Effector memory CD4-positive, alpha-beta T cell (primary cell): Measurements from ENCODE around the gene PCBP3.
"Not testable (repeated sequence)": the region's sequence is repeated elsewhere in the genome, so short reads cannot be mapped to it uniquely, and the experiment has no call there.

Experiments
- DNase-seq, 3 donors: peaks; one replicate each; pipeline ENCODE4 v3.0.0-alpha.2; 2020
- H3K27ac ChIP-seq: 2 replicates; pipeline ENCODE4 v1.7.0; 2013; ENCODE audit warnings: mild to moderate bottlenecking, low read length, moderate library complexity; ENCODE audit not compliant: insufficient read depth, poor library complexity, severe bottlenecking
- H3K27me3 ChIP-seq: replicated peaks from 2 replicates; pipeline ENCODE4 v1.7.0; 2013; ENCODE audit warnings: mild to moderate bottlenecking, low read length; ENCODE audit not compliant: insufficient read depth, control insufficient read depth, poor library complexity, severe bottlenecking
- H3K36me3 ChIP-seq: 2 replicates; pipeline ENCODE4 v1.7.0; 2013; ENCODE audit warnings: mild to moderate bottlenecking, low read length, moderate library complexity; ENCODE audit not compliant: control insufficient read depth, insufficient read depth
- H3K4me1 ChIP-seq: 2 replicates; pipeline ENCODE4 v1.7.0; 2013; ENCODE audit warnings: low read length, mild to moderate bottlenecking; ENCODE audit not compliant: control insufficient read depth, insufficient read depth, poor library complexity, severe bottlenecking
- H3K4me3 ChIP-seq: 2 replicates; pipeline ENCODE4 v1.7.0; 2013; ENCODE audit warnings: low read length, low read depth, mild to moderate bottlenecking; ENCODE audit not compliant: insufficient read depth, poor library complexity, severe bottlenecking
- H3K9me3 ChIP-seq: 2 replicates; pipeline ENCODE4 v1.7.0; 2013; ENCODE audit warnings: mild to moderate bottlenecking, low read length, moderate library complexity; ENCODE audit not compliant: control insufficient read depth

The PCBP3 gene

DNA sequence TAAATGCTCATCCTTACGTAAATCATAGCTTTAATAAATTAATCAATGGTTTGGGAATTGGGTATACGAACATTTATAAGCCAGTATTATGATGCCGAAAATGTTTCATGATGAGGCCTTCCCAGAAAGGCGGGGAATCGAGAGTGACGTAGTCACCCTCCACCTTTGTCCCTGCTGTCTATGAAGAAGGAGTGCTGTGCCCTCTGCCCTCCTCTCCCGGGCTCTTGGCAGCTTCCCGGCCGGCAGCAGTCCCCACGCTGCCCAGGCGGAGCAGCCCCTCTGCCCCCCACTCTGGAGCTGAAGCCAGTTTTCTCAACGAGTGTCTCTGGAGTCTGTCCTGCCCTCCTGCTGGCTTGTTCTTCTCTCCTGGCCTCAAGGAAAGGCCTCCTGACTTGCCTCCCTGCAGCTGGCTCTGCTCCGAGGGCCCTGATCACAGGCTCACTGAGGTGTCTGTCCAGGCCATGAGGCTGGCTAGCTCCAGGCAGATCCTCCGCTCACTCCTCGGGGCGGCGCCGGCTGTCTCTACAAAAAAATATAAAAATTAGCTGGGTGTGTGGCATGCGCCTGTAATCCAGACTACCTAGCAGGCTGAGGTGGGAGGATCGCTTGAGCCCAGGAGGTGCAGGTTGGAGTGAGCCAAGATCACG lies 187.3 kb downstream of the PCBP3 start:
- Histone ChIP-seq H3K36me3 (no peaks in the 10 kb centered on the region), H3K4me1 (no peaks in the 10 kb centered on the region)

DNA sequence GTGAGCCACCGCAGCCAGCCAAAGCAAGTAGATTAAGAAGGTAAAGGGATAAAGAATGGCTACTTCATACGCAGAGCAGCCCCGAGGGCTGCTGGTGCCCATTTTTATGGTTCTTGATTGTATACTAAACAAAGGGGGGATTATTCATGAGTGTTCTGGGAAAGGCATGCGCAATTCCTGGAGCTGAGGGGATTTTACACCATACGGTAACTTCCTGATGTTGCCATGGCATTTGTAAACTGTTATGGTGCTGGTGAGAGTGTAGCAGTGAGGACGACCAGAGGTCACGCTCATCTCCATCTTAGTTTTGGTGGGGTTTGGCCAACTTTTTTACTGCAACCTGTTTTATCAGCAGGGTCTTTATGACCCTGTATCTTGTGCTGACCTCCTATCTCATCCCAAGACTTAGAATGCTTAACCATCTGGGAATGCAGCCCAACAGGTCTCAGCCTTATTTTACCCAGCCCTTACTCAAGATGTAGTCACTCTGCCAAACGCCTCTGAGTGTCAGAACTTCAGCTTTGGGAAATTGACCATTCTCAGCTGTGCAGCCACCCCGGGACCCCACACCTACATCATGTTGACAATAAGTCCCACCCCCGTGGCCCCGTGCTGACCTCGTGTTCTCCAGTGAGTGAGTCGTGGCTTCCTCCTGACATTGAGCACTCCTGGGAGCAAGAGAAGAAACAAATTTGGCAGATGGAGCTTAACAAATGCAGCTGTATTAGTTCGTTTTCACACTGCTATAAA lies 188.6 kb downstream of the PCBP3 start:
- no peak for DNase-seq
- no peak overlapping the region for H3K4me3 ChIP-seq

More for the DNA sequence above, 187.3 kb downstream of the PCBP3 start:
- no peak for DNase-seq
- Histone ChIP-seq H3K27me3 (no peaks in the 10 kb centered on the region), H3K27ac (no peak overlapping the region), H3K4me3 (no peak overlapping the region), H3K9me3 (no peaks in the 10 kb centered on the region)

DNA sequence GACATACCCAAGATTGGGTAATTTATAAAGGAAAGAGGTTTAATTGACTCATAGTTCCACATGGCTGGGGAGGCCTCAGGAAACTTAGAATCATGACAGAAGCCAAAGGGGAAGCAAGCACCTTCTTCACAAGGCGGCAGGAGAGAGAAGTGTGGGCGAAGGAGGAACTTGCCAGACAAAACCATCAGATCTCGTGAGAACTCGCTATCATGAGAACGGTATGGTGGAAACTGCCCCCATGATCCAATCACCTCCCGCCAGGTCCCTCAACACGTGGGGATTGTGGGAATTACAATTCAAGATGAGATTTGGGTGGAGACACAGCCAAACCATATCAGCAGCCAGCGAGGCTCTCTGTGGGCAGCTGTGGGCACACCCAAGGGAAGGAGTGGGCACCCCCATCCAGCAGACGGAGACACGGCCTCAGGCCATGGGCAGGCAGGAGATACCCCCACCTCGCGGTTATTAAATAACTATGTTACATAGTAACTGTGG lies 189.3 kb downstream of the PCBP3 start:
- not testable (repeated sequence) for H3K4me3 ChIP-seq, H3K27me3 ChIP-seq, H3K27ac ChIP-seq, H3K9me3 ChIP-seq, H3K4me1 ChIP-seq, DNase-seq, H3K36me3 ChIP-seq

More for the DNA sequence above, 188.6 kb downstream of the PCBP3 start:
- Histone ChIP-seq H3K27ac (no peak overlapping the region), H3K36me3 (no peaks in the 10 kb centered on the region), H3K4me1 (no peaks in the 10 kb centered on the region), H3K27me3 (no peaks in the 10 kb centered on the region), H3K9me3 (no peaks in the 10 kb centered on the region)

DNA sequence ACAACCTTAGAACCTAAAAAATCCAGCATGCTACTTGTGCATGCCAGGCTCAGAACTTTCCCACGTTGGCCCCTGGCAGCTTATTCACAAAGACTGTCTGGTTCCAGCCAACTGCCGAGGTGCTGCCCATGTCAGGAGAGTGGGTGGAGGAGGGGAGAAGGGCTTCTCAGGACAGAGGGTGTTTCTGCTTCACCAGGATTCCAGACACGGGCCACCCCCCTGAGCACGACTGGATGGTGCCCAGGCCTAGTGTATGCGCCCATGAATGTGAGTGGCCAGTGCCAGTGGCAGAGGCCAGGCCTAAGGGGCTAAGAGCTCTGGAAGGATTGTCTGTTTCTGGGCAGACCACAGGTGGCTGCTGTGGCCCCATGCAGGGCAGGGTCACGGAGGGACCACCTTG lies 189.9 kb downstream of the PCBP3 start:
- Histone ChIP-seq H3K4me1 (no peaks in the 10 kb centered on the region), H3K36me3 (no peaks in the 10 kb centered on the region), H3K27me3 (no peaks in the 10 kb centered on the region), H3K4me3 (no peak overlapping the region), H3K9me3 (no peaks in the 10 kb centered on the region), H3K27ac (no peak overlapping the region)
- no peak for DNase-seq

DNA sequence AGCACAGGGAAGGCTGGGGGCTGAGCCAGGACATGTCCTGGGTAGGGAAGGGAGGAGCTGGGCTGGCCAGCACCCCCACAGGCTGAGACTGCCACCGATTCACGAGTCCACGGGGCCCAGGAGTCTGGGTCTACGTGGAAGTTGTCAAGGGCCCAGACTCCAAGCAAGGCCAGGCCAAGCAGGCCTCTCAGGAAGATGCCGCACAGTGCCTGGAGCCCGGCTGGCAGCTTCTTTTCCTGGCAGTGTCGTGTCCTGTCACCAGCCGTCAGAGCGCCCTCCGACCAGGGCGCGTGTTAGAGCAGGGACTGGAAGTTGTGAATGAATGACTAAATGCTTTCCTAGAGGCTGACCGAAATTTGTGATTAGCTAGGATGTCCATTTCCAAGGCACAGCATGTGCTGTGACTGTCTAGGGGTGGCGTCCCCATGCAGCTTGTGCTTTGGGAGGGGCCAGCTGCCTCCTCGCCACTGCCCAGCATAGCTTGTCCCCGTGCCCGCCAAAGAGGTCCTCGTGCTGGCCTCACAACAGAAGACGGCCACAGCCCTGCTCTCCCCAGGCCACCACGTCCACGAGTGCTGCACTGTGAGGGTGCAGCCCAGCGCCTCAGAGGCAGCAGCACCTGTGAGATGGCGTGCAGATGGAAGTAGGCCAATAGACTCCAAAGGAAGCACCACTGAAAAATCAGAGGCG lies 190.6 kb downstream of the PCBP3 start:
- DNase-seq = no peak
- no peaks in the 10 kb centered on the region for H3K4me1 ChIP-seq
- H3K9me3 ChIP-seq = no peaks in the 10 kb centered on the region
- no peaks in the 10 kb centered on the region for H3K36me3 ChIP-seq
- no peaks in the 10 kb centered on the region for H3K27me3 ChIP-seq
- no peak overlapping the region for H3K4me3 ChIP-seq
- no peak overlapping the region for H3K27ac ChIP-seq

DNA sequence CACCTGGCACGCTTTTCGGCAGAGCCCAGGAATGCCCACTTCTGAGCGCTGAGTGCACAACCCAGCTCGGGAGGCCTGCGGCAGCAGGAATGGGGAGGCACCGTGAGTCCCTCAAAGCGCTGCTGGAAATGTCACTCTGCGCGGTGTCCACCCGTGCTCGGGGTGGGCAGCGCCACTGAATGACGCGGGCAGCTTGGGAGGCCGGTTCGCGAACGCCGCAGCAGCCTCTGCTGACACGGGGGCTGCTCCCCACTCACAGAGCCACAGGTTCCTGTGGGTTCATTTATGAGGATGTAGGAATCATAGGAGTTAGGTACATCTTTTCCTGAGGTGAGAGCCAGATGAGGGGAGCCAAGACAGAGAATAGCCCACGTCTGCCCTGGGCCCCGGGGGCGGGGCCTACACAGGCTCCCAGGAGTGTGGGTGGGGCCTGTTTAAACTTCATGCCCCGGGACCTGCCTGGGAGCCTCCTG lies 191.3 kb downstream of the PCBP3 start:
- DNase-seq = no peak

DNA sequence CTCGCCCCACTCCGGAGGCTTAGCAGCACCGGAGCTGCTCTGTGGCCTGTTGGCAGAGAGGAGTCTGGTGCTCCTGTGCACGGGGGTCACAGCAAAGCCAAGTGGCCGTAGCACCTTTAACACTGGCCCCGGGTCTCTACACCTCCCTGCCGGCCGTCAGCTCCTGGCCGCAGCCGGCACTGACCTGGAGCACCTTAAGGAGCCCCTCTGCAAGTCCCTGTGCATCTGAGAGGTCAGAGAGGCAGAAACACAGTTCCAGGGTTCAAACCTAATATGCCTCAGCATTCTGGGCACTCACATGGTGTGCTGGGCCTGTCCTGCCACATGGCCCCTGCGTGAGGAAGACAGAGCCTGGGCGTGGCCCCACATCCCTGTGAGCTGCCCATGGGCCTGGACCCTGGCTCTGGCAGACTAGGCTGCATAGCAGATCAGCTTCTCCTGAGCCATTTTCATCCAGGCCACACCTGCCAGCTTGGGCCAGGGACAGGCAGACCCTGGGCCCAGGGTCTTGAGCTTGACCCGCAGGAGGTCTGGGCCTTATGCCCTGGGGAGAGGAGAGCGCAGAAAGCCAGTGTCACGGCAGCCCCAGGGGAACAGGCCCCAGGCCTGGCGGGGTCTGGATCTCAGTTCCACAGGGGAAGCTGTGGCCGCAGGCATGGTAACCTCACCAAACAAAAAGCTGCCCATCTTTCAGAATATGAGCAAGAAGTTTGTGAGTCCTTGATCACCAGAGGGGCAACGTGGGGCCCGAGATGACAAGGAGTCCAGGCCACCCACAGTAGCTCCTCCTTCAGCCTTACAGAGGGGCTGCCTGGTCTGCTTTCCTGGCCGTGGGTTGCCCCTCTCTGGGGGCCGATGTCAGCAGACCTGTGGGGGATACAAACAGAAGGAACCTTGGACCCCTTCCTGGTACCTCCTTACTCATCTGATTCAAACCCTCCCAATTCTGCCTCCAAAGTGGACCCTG lies 192.1 kb downstream of the PCBP3 start:
- Histone ChIP-seq H3K27ac (no peak overlapping the region), H3K36me3 (no peaks in the 10 kb centered on the region), H3K27me3 (no peaks in the 10 kb centered on the region), H3K4me3 (no peak overlapping the region), H3K9me3 (no peaks in the 10 kb centered on the region), H3K4me1 (no peaks in the 10 kb centered on the region)
- no peak for DNase-seq

More for the DNA sequence above, 191.3 kb downstream of the PCBP3 start:
- Histone ChIP-seq H3K27ac (no peak overlapping the region), H3K9me3 (no peaks in the 10 kb centered on the region), H3K27me3 (no peaks in the 10 kb centered on the region), H3K4me1 (no peaks in the 10 kb centered on the region), H3K4me3 (no peak overlapping the region), H3K36me3 (no peaks in the 10 kb centered on the region)

DNA sequence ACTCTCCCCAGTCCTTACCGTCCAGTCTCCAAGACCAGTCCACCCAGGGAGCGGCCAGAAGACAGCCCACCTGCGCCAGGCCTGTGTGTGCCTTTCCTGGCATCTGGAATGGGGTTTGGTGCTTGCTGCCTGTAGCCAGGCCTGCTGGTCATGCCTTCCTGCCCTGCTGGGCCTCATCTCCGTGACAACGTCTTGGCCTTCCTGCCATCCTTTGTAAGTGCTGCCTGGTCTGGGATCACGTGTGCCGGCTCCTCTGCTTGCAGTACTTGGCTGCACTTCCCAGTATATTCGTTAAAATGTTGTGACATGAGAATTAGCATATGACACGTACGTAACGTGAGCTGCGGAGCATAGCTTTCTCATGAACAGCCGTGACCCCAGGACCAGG lies 192.7 kb downstream of the PCBP3 start:
- Histone ChIP-seq H3K36me3 (no peaks in the 10 kb centered on the region), H3K4me3 (no peak overlapping the region), H3K4me1 (no peaks in the 10 kb centered on the region), H3K27me3 (no peaks in the 10 kb centered on the region), H3K9me3 (no peaks in the 10 kb centered on the region), H3K27ac (no peak overlapping the region)
- DNase-seq = no peak
